SK-N-SH (cell line): ENCODE measurements around the gene MLLT1. TPM values are rescaled to one million over a fixed set of nuclear protein-coding genes. Genes with fewer than 3 reads are reported as not detected.

Experiments
- CTCF ChIA-PET: fragments of 300-600, 350-600 bp; formaldehyde crosslinking; extraction: SDS; loops from one replicate; lab custom pipeline; 2021; lab: Yijun Ruan, JAX
- POLR2A ChIA-PET: fragments of 350-600 bp; sonication (Branson Sonifier 250); formaldehyde crosslinking; extraction: SDS; loops from one replicate; lab custom pipeline; 2020; ENCODE audit warnings: antibody characterized with exemption, inconsistent platforms; lab: Yijun Ruan, JAX
- DNase-seq: peaks from one replicate; pipeline ENCODE4 v3.0.0; 2012
- H2AFZ ChIP-seq: fragments of 200-600 bp; sonication (generic); 2 replicates; pipeline ENCODE4 v1.8.1; 2016; ENCODE audit warnings: antibody characterized with exemption, mild to moderate bottlenecking, low read depth
- H3F3A ChIP-seq: fragments of 200-600 bp; sonication (generic); replicated peaks from 2 replicates; pipeline ENCODE3; 2016; ENCODE audit warnings: antibody characterized with exemption, mild to moderate bottlenecking; ENCODE audit not compliant: insufficient read depth
- H3K27ac ChIP-seq, 2 experiments: fragments of 200-500 bp in 1 of 2; fragments of 200-600 bp in 1 of 2; sonication (Bioruptor generic) in 1 of 2; sonication (generic), shearing (Covaris generic) in 1 of 2; 2 replicates each; pipeline versions ENCODE4 v1.5.1 to v1.6.1; 2014 to 2016; ENCODE audit warnings: low read depth in 2 of 2, inconsistent platforms in 1 of 2, low read length in 1 of 2, mild to moderate bottlenecking in 1 of 2, mixed read lengths in 1 of 2
- H3K27me3 ChIP-seq: fragments of 200-600 bp; sonication (generic), shearing (Covaris generic); 2 replicates; pipeline ENCODE4 v1.6.1; 2016; ENCODE audit warnings: mixed run types; ENCODE audit not compliant: insufficient read depth
- H3K36me3 ChIP-seq, 2 experiments: fragments of 200-500 bp in 1 of 2; fragments of 200-600 bp in 1 of 2; sonication (Bioruptor generic) in 1 of 2; sonication (generic) in 1 of 2; replicated peaks in 1 of 2; 2 replicates each; pipeline versions ENCODE3 to v1.5.1; 2014 to 2016; ENCODE audit warnings: low read length in 1 of 2, mild to moderate bottlenecking in 1 of 2; ENCODE audit not compliant: insufficient read depth in 2 of 2, control insufficient read depth in 1 of 2
- H3K4me1 ChIP-seq, 2 experiments: fragments of 200-500 bp in 1 of 2; fragments of 200-600 bp in 1 of 2; sonication (Bioruptor generic) in 1 of 2; sonication (generic), shearing (Covaris generic) in 1 of 2; 2 replicates each; pipeline versions ENCODE4 v1.5.1 to v1.6.1; 2014 to 2016; ENCODE audit warnings: low read depth in 1 of 2, low read length in 1 of 2, mixed run types in 1 of 2; ENCODE audit not compliant: insufficient read depth in 2 of 2, control insufficient read depth in 1 of 2
- H3K4me2 ChIP-seq: fragments of 200-600 bp; sonication (generic), shearing (Covaris generic); 2 replicates; pipeline ENCODE4 v1.6.1; 2017; ENCODE audit warnings: mixed run types
- H3K4me3 ChIP-seq, 2 experiments: fragments of 200-500 bp in 1 of 2; fragments of 200-600 bp in 1 of 2; sonication (Bioruptor generic) in 1 of 2; sonication (generic), shearing (Covaris generic) in 1 of 2; 2 replicates each; pipeline versions ENCODE4 v1.5.1 to v1.8.1; 2014 to 2016; ENCODE audit warnings: low read depth in 2 of 2, inconsistent platforms in 1 of 2, low read length in 1 of 2, mild to moderate bottlenecking in 1 of 2, mixed read lengths in 1 of 2, moderate library complexity in 1 of 2
- H3K79me2 ChIP-seq: fragments of 200-600 bp; sonication (generic); 2 replicates; pipeline ENCODE4 v1.8.1; 2017; ENCODE audit warnings: mild to moderate bottlenecking; ENCODE audit not compliant: insufficient read depth
- H3K9ac ChIP-seq: fragments of 200-600 bp; sonication (generic); 2 replicates; pipeline ENCODE4 v1.6.1; 2017; ENCODE audit warnings: mixed run types
- H3K9me2 ChIP-seq: fragments of 200-600 bp; sonication (generic); 2 replicates; pipeline ENCODE4 v1.6.1; 2017; ENCODE audit warnings: mixed run types
- H3K9me3 ChIP-seq: fragments of 200-600 bp; sonication (generic); 2 replicates; pipeline ENCODE4 v1.6.1; 2017; ENCODE audit warnings: mixed run types, mild to moderate bottlenecking, moderate library complexity
- H4K20me1 ChIP-seq: fragments of 200-600 bp; sonication (generic); 2 replicates; pipeline ENCODE4 v1.6.1; 2017; ENCODE audit warnings: mild to moderate bottlenecking, mixed run types; ENCODE audit not compliant: insufficient read depth
- CHD2 ChIP-seq: fragments of 150-350 bp; IDR thresholded peaks from 2 replicates; pipeline ENCODE4 v1.6.1; 2018; ENCODE audit warnings: low read length; ENCODE audit not compliant: partially characterized antibody
- ELF1 ChIP-seq: IDR thresholded peaks from 2 replicates; pipeline ENCODE4 v1.4.0; 2012
- FOSL2 ChIP-seq: IDR thresholded peaks from 2 replicates; pipeline ENCODE4 v1.4.0; 2012; ENCODE audit warnings: low read depth, mild to moderate bottlenecking, moderate library complexity, borderline replicate concordance
- FOXJ3 ChIP-seq: sonication (generic); formaldehyde crosslinking; IDR thresholded peaks from 2 replicates; pipeline ENCODE4 v1.5.1; 2020; ENCODE audit warnings: mild to moderate bottlenecking, missing genetic modification reagents
- FOXM1 ChIP-seq: IDR thresholded peaks from 2 replicates; pipeline ENCODE4 v1.4.0; 2012; ENCODE audit warnings: low read depth, mild to moderate bottlenecking
- JUND ChIP-seq: IDR thresholded peaks from 2 replicates; pipeline ENCODE4 v1.4.0; 2012
- MEF2A ChIP-seq: IDR thresholded peaks from 2 replicates; pipeline ENCODE4 v1.4.0; 2012; ENCODE audit warnings: low read depth, borderline replicate concordance
- MXI1 ChIP-seq: IDR thresholded peaks from 2 replicates; pipeline ENCODE4 v1.6.1; 2012; ENCODE audit warnings: mild to moderate bottlenecking, low read depth, low read length, improper control_type of control experiment
- RAD21 ChIP-seq: IDR thresholded peaks from 2 replicates; pipeline ENCODE4 v1.6.1; 2012; ENCODE audit warnings: mild to moderate bottlenecking, low read length
- RCOR1 ChIP-seq: fragments of 150-350 bp; IDR thresholded peaks from 2 replicates; pipeline ENCODE4 v1.6.1; 2017; ENCODE audit warnings: antibody characterized with exemption, low read length
- SIN3A ChIP-seq: IDR thresholded peaks from 2 replicates; pipeline ENCODE4 v1.6.1; 2012; ENCODE audit warnings: low read depth, mild to moderate bottlenecking, low read length, moderate library complexity, borderline replicate concordance
- TEAD4 ChIP-seq: IDR thresholded peaks from 2 replicates; pipeline ENCODE4 v1.4.0; 2012; ENCODE audit warnings: mild to moderate bottlenecking, borderline replicate concordance; ENCODE audit not compliant: insufficient read depth
- WGBS: methylation state at CpG from one replicate; pipeline ENCODE4 v1.1.6; 2017; ENCODE audit warnings: low lambda C conversion rate; 5-methylcytosine and 5-hydroxymethylcytosine counted together
- polyA plus RNA-seq, 3 experiments: library from polyadenylated mRNA; depleted of rRNA; stranded (reverse); fragments of >200 nt; gene quantifications; 2 replicates each; pipeline ENCODE4 v1.2.3, GENCODE V29; 2012
- TF ChIP-seq, protein P1 (sequence below): IDR thresholded peaks from 2 replicates; pipeline ENCODE4 v1.4.0; 2012; ENCODE audit warnings: low read depth, borderline replicate concordance
- TF ChIP-seq, protein P2 (sequence below): fragments of 200-600 bp; sonication (generic); IDR thresholded peaks from 2 replicates; pipeline ENCODE4 v1.6.1; 2017; ENCODE audit warnings: antibody characterized with exemption, mild to moderate bottlenecking, moderate library complexity
- TF ChIP-seq, protein P3 (sequence below): IDR thresholded peaks from 2 replicates; pipeline ENCODE4 v1.4.0; 2012; ENCODE audit warnings: low read depth, borderline replicate concordance
- TF ChIP-seq, protein P4 (sequence below): IDR thresholded peaks from 2 replicates; pipeline ENCODE4 v1.6.1; 2012; ENCODE audit warnings: mild to moderate bottlenecking, low read depth, low read length, moderate library complexity
- TF ChIP-seq, protein P5 (sequence below): IDR thresholded peaks from 2 replicates; pipeline ENCODE4 v1.4.0; 2012; ENCODE audit warnings: low read depth
- TF ChIP-seq, protein P6 (sequence below): fragments of 150-350 bp; IDR thresholded peaks from 2 replicates; pipeline ENCODE4 v1.6.1; 2016; ENCODE audit warnings: mild to moderate bottlenecking, low read depth, low read length

The MLLT1 gene
- polyA plus RNA-seq, 1 of the 3 experiments (the other 2 are of a cell fraction), result 19.0 TPM

DNA sequence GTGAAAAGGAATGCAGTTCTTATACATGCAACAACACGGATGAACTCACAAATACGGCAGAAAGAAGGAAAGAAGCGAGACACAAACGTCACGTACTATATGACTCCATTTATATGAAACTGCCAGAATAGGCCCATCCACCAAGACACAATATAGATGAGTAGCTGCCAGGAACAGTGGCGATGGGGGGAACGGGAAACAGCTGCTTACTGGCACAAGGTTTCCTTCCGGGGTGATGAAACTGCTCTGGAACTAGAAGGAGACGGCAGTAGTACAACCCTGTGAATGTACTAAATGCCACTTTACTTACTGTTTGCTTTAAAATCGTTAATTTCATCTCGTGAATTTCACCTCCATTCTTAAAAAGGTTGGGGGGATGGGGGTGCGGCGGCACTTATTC is 28.9 kb downstream of the MLLT1 start:
- DNase-seq, result no peak
- Histone ChIP-seq H3K79me2 (peaks cover 96% of the 10 kb centered on the region), H3K4me1 (peaks cover 0 to 10% of the 10 kb centered on the region in 2 experiments; a peak in 1 of 4 replicates), H3K9me3 (no peaks in the 10 kb centered on the region), H3K36me3 (peaks cover 11 to 13% of the 10 kb centered on the region in 2 experiments), H3K27ac (no peak overlapping the region), H2AFZ (no peak overlapping the region), H3F3A (no peaks in the 10 kb centered on the region), H3K4me3 (no peak overlapping the region), H3K27me3 (no peaks in the 10 kb centered on the region), H3K4me2 (no peak overlapping the region), H4K20me1 (peaks cover 44% of the 10 kb centered on the region), H3K9ac (no peak overlapping the region), H3K9me2 (no peaks in the 10 kb centered on the region)
- 98% methylated on average over 13 of the region's 13 CpGs for WGBS
- CTCF ChIA-PET, result no interaction called here
- TF ChIP-seq RCOR1 (no peak), FOSL2 (no peak), FOXJ3 (CRISPR knock-in tag) (no peak), TEAD4 (no peak), ELF1 (no peak), SIN3A (no peak), MEF2A (no peak), RAD21 (no peak), FOXM1 (no peak), MXI1 (no peak), JUND (no peak), CHD2 (no peak)
- TF ChIP-seq, protein P1, sequence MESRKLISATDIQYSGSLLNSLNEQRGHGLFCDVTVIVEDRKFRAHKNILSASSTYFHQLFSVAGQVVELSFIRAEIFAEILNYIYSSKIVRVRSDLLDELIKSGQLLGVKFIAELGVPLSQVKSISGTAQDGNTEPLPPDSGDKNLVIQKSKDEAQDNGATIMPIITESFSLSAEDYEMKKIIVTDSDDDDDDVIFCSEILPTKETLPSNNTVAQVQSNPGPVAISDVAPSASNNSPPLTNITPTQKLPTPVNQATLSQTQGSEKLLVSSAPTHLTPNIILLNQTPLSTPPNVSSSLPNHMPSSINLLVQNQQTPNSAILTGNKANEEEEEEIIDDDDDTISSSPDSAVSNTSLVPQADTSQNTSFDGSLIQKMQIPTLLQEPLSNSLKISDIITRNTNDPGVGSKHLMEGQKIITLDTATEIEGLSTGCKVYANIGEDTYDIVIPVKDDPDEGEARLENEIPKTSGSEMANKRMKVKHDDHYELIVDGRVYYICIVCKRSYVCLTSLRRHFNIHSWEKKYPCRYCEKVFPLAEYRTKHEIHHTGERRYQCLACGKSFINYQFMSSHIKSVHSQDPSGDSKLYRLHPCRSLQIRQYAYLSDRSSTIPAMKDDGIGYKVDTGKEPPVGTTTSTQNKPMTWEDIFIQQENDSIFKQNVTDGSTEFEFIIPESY, result no peak
- TF ChIP-seq, protein P2, sequence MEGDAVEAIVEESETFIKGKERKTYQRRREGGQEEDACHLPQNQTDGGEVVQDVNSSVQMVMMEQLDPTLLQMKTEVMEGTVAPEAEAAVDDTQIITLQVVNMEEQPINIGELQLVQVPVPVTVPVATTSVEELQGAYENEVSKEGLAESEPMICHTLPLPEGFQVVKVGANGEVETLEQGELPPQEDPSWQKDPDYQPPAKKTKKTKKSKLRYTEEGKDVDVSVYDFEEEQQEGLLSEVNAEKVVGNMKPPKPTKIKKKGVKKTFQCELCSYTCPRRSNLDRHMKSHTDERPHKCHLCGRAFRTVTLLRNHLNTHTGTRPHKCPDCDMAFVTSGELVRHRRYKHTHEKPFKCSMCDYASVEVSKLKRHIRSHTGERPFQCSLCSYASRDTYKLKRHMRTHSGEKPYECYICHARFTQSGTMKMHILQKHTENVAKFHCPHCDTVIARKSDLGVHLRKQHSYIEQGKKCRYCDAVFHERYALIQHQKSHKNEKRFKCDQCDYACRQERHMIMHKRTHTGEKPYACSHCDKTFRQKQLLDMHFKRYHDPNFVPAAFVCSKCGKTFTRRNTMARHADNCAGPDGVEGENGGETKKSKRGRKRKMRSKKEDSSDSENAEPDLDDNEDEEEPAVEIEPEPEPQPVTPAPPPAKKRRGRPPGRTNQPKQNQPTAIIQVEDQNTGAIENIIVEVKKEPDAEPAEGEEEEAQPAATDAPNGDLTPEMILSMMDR, result no peak
- TF ChIP-seq, protein P3, sequence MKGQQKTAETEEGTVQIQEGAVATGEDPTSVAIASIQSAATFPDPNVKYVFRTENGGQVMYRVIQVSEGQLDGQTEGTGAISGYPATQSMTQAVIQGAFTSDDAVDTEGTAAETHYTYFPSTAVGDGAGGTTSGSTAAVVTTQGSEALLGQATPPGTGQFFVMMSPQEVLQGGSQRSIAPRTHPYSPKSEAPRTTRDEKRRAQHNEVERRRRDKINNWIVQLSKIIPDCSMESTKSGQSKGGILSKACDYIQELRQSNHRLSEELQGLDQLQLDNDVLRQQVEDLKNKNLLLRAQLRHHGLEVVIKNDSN, result no peak
- TF ChIP-seq, protein P4, sequence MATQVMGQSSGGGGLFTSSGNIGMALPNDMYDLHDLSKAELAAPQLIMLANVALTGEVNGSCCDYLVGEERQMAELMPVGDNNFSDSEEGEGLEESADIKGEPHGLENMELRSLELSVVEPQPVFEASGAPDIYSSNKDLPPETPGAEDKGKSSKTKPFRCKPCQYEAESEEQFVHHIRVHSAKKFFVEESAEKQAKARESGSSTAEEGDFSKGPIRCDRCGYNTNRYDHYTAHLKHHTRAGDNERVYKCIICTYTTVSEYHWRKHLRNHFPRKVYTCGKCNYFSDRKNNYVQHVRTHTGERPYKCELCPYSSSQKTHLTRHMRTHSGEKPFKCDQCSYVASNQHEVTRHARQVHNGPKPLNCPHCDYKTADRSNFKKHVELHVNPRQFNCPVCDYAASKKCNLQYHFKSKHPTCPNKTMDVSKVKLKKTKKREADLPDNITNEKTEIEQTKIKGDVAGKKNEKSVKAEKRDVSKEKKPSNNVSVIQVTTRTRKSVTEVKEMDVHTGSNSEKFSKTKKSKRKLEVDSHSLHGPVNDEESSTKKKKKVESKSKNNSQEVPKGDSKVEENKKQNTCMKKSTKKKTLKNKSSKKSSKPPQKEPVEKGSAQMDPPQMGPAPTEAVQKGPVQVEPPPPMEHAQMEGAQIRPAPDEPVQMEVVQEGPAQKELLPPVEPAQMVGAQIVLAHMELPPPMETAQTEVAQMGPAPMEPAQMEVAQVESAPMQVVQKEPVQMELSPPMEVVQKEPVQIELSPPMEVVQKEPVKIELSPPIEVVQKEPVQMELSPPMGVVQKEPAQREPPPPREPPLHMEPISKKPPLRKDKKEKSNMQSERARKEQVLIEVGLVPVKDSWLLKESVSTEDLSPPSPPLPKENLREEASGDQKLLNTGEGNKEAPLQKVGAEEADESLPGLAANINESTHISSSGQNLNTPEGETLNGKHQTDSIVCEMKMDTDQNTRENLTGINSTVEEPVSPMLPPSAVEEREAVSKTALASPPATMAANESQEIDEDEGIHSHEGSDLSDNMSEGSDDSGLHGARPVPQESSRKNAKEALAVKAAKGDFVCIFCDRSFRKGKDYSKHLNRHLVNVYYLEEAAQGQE, result no peak
- TF ChIP-seq, protein P5, sequence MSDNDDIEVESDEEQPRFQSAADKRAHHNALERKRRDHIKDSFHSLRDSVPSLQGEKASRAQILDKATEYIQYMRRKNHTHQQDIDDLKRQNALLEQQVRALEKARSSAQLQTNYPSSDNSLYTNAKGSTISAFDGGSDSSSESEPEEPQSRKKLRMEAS, result no peak
- TF ChIP-seq, protein P6, sequence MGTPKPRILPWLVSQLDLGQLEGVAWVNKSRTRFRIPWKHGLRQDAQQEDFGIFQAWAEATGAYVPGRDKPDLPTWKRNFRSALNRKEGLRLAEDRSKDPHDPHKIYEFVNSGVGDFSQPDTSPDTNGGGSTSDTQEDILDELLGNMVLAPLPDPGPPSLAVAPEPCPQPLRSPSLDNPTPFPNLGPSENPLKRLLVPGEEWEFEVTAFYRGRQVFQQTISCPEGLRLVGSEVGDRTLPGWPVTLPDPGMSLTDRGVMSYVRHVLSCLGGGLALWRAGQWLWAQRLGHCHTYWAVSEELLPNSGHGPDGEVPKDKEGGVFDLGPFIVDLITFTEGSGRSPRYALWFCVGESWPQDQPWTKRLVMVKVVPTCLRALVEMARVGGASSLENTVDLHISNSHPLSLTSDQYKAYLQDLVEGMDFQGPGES, result no peak
- POLR2A ChIA-PET, result no interaction called here
